Measurements from ENCODE around the gene EXOC3L4. TPM values are rescaled to one million over a fixed set of nuclear protein-coding genes. Genes with fewer than 3 reads are reported as not detected.

Gene EXOC3L4
- polyA plus RNA-seq, 1 donor (not counting 4 experiments of a cell fraction or from before 2014, with no cell fraction given) = not detected

DNA sequence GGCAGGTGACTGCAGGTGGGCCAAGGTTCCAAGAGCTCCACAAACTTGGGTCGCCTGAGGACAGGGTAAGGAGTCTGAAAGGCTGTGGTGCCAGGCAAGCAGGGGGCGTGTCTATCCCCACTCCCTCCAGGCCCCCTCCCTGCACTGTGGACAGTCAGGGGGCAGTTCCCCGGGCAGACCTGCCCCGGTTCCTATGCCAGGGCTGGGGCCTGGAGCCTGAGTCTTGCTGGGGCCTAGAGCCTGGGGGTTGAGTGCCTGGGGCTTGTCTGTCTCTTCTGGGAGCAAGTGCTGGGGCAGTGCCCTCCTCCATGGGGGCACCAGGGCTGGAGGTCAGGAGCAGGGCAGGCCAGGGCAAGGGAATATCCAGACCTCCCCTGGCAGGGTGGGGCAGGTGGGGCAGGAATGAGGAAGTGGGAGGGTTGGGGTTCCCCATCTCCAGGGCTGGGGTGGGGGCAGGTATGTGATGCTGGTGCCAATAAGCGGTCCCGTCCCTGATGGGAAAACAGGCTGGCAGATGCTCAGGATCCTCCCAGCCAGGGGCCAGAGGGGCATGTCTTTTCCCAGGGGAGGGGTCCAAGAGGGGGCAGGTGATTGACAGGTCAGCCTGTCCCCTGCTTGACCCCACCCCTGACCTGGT, 16.8 kb downstream of the EXOC3L4 start:
- H3K27ac ChIP-seq (ENCODE audit: control insufficient read depth, insufficient read depth, low read length) = no peak overlapping the region
- H4K20me1 ChIP-seq (ENCODE audit: control insufficient read depth, extremely low read depth, insufficient read depth, low read length) = no peaks in the 10 kb centered on the region
- H3K27me3 ChIP-seq (ENCODE audit: control insufficient read depth, extremely low read depth, insufficient read depth, low read length) = peaks cover 27% of the 10 kb centered on the region
- no peaks in the 10 kb centered on the region for H3K9me3 ChIP-seq (ENCODE audit: control insufficient read depth, low read depth, low read length)
- H3K9me1 ChIP-seq (ENCODE audit: control insufficient read depth, extremely low read depth, insufficient read depth, low read length) = no peaks in the 10 kb centered on the region
- no peaks in the 10 kb centered on the region for H3K79me2 ChIP-seq (ENCODE audit: control insufficient read depth, insufficient read depth, low read length)
- dilution Hi-C loops (cut with MboI; ENCODE audit: extremely low pct_ligation_motif_present, low sequenced_read_pairs) = no loop called here
- FAIRE-seq (no peak), DNase-seq (ENCODE audit: low read depth, low spot score) (no peak)
- H3K36me3 ChIP-seq (ENCODE audit: control insufficient read depth in 2 of 2, extremely low read depth in 1 of 2, insufficient read depth in 2 of 2, low read length in 2 of 2) = no peaks in the 10 kb centered on the region
- H3K4me1 ChIP-seq (ENCODE audit: control insufficient read depth, extremely low read depth, insufficient read depth, low read length) = no peaks in the 10 kb centered on the region
- no peak overlapping the region for H3K4me2 ChIP-seq (ENCODE audit: control insufficient read depth, extremely low read depth, insufficient read depth, low read depth, low read length)
- no peak overlapping the region for H2AFZ ChIP-seq (ENCODE audit: control insufficient read depth, low read length)
- no peak for TF ChIP-seq EZH2 (IDR thresholded peaks at IDR 0.05; ENCODE audit: low read length)
- TF ChIP-seq, protein P1, sequence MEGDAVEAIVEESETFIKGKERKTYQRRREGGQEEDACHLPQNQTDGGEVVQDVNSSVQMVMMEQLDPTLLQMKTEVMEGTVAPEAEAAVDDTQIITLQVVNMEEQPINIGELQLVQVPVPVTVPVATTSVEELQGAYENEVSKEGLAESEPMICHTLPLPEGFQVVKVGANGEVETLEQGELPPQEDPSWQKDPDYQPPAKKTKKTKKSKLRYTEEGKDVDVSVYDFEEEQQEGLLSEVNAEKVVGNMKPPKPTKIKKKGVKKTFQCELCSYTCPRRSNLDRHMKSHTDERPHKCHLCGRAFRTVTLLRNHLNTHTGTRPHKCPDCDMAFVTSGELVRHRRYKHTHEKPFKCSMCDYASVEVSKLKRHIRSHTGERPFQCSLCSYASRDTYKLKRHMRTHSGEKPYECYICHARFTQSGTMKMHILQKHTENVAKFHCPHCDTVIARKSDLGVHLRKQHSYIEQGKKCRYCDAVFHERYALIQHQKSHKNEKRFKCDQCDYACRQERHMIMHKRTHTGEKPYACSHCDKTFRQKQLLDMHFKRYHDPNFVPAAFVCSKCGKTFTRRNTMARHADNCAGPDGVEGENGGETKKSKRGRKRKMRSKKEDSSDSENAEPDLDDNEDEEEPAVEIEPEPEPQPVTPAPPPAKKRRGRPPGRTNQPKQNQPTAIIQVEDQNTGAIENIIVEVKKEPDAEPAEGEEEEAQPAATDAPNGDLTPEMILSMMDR (optimal IDR thresholded peaks at IDR 0.05 in 1 of 3, IDR thresholded peaks at IDR 0.05 in 1 of 3, conservative IDR thresholded peaks at IDR 0.05 in 1 of 3; ENCODE audit: extremely low read depth in 1 of 3, insufficient read depth in 2 of 3, low read length in 3 of 3) = no peak
- H3K9ac ChIP-seq (ENCODE audit: control insufficient read depth, extremely low read depth, insufficient read depth, low read length) = no peak overlapping the region
- no peak overlapping the region for H3K4me3 ChIP-seq (ENCODE audit: control insufficient read depth in 2 of 3, extremely low read depth in 1 of 3, insufficient read depth in 2 of 3, low read depth in 1 of 3, low read length in 3 of 3)

DNA sequence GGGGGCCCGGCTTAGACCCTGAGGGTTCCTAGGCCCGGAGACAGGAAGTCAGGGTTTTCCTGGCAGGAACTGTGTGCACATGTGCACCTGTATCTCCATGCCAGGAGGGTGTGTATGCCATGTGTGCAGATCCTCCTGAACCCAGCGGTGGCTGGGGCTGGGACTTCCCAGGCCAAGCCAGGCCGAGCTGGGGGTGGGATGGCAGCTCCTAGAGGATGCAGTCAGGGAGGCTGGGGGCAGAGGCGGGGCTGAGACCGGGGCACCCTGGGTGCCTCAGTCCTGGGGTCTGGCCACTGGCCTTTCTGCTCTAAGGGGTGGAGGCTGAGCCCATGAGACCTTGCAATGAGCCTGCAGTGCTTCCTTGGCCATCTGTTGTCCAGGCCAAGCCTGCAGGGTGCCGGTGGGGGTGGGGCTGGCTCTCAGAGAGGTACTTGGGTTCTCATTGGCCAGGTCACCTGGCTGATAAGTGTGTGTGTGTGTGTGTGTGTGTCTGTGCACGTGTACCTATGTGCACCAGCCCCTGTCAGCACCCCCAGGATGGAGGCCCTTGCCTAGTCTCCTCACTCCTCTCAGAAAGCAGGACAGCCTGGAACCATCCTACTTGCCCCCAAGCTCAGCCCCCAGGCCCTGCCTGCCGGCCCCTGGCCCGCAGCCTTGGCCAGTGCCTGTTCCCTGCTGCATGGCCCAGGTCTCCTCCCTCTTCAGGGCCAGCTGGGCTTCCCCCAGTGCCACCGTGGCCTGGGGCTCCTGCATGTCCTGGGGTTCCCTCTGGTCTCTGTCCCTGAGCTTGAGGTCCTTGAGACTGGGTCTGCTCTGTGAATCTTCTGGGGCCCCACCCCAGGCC, 18.1 kb downstream of the EXOC3L4 start:
- Histone ChIP-seq H3K9me1 (ENCODE audit: control insufficient read depth, extremely low read depth, insufficient read depth, low read length) (no peaks in the 10 kb centered on the region), H3K4me1 (ENCODE audit: control insufficient read depth, extremely low read depth, insufficient read depth, low read length) (no peaks in the 10 kb centered on the region), H3K9ac (ENCODE audit: control insufficient read depth, extremely low read depth, insufficient read depth, low read length) (no peak overlapping the region), H4K20me1 (ENCODE audit: control insufficient read depth, extremely low read depth, insufficient read depth, low read length) (no peaks in the 10 kb centered on the region), H3K4me2 (ENCODE audit: control insufficient read depth, extremely low read depth, insufficient read depth, low read depth, low read length) (no peak overlapping the region), H3K9me3 (ENCODE audit: control insufficient read depth, low read depth, low read length) (no peaks in the 10 kb centered on the region), H3K36me3 (ENCODE audit: control insufficient read depth in 2 of 2, extremely low read depth in 1 of 2, insufficient read depth in 2 of 2, low read length in 2 of 2) (no peaks in the 10 kb centered on the region), H3K4me3 (ENCODE audit: control insufficient read depth in 2 of 3, extremely low read depth in 1 of 3, insufficient read depth in 2 of 3, low read depth in 1 of 3, low read length in 3 of 3) (no peak overlapping the region), H3K27ac (ENCODE audit: control insufficient read depth, insufficient read depth, low read length) (no peak overlapping the region), H2AFZ (ENCODE audit: control insufficient read depth, low read length) (no peak overlapping the region), H3K79me2 (ENCODE audit: control insufficient read depth, insufficient read depth, low read length) (no peaks in the 10 kb centered on the region), H3K27me3 (ENCODE audit: control insufficient read depth, extremely low read depth, insufficient read depth, low read length) (peaks cover 25% of the 10 kb centered on the region)
- no peak for FAIRE-seq
- DNase-seq (ENCODE audit: low read depth, low spot score) = no peak
- dilution Hi-C loops (cut with MboI; ENCODE audit: extremely low pct_ligation_motif_present, low sequenced_read_pairs) = no loop called here
- TF ChIP-seq, protein P1 (optimal IDR thresholded peaks at IDR 0.05 in 1 of 3, IDR thresholded peaks at IDR 0.05 in 1 of 3, conservative IDR thresholded peaks at IDR 0.05 in 1 of 3; ENCODE audit: extremely low read depth in 1 of 3, insufficient read depth in 2 of 3, low read length in 3 of 3) = no peak
- no peak for TF ChIP-seq EZH2 (IDR thresholded peaks at IDR 0.05; ENCODE audit: low read length)
